GM08714 (cell line): ENCODE data around the gene PRR7.

Experiments
- H3K4me3 ChIP-seq: fragments of 200-500 bp; sonication (Bioruptor generic); 2 replicates; pipeline ENCODE4 v1.5.1; 2014; ENCODE audit warnings: mild to moderate bottlenecking, low read length, inconsistent platforms
- ZNF274 ChIP-seq: IDR thresholded peaks from 2 replicates; pipeline ENCODE4 v1.6.1; 2012; ENCODE audit warnings: mild to moderate bottlenecking, low read depth, low read length

The PRR7 gene

DNA sequence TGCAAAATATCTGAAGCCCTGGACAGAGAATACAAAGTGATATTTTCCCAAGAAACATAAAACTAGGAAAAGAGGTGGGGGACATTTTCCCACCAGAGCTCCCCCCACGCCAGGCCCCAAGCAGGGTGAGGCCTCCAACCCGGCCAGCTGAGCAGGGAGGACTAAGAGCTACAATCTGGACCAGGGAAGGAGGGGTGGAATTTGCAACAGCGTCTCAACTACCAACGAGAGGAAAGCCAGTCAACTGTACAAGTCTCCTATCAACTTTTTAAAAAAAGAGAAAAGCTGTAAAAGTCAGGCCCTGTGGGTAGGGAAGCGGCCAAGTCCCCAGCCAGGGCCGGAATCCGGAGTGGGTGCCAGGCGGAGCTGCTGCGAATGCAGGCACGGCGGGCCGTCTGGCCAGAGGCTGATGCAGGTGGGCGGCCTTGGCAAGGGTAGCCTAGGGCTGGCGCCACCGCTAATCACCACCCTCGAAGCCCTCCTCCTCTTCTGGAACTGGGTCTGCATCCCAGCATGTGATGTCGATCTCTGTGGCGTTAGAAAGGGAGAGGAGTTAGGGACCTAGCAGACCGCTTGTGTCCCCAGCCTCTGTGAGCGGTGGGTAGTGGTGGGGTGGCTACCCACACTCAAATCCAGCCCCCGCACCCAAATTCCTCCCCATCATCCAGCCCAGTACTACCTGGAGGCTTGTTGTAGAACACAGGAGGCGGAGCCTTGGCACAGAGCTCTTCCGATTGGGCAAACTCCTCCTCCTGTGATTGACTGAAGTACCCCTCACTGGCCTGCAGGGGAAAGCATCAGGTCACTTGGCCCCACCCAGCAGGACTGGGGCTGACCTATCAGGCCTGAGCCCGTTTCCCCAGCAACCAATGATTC is 10.6 kb downstream of the PRR7 start:
- H3K4me3 ChIP-seq: no peak overlapping the region
- no peak for TF ChIP-seq ZNF274

DNA sequence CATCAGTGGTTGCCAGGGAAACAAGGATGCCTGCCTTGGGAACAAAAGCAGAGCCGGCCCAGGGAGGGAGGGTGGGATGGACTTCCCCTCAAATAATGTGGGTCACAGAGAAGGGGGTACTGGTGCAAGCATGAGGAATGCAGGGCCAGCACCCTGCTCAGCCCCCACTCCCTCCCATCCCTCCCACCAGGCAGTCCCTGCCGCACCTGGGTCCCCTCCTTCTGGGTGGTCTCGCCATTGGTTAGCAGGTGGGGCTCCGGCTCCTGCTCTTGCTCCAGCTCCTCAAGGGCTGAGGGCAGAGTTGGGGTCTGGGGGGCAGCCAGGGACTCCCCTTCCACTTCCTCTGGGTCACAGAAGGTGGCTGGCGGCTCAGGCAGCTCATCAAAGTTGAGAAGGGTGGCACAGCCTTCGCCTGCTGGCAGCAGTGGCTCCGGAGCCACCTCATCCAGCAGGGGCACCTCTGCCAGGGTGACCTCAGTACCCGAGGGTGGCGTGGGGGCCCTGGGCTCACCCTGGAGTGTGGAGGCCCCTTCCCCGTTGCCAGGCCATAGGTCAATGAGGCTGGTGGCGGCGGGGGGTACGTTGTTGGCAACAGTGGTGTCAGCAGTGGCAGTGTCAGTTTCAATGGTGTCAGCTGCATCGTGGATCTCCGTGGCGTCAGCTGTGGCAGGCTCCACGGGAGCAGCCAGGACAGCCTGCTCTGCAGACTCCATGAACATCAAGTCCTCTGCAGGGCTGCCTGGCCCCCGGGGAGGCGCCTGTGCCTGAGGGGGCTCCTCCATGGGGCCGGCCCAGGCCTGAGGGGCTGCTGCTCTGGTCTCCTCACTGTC is 11.5 kb downstream of the PRR7 start:
- TF ChIP-seq ZNF274: no peak

DNA sequence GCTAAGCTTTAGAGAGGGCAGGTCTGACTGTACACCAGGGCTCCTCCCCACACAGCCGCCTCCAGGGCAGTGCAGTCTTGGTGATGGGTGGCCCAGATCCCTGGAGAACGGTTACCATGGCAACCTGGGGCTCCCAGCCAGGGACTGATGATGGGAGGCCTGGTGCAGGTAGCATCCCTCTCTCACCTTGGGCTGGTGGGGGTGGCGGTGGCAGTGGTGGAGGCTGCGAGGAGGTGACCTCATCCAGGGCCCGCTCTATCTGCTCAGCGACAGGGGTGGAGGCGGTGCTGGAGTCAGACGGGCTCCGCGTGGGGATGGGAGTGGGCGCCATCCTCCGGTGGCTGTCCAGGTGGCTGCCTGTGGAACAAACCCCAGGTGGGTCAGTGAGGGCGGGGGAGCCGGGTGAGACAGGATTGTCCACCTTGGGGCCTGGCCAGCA is 12.3 kb downstream of the PRR7 start:
- no peak for TF ChIP-seq ZNF274
- H3K4me3 ChIP-seq: no peak overlapping the region

More for the DNA sequence above, 11.5 kb downstream of the PRR7 start:
- no peak overlapping the region for H3K4me3 ChIP-seq

DNA sequence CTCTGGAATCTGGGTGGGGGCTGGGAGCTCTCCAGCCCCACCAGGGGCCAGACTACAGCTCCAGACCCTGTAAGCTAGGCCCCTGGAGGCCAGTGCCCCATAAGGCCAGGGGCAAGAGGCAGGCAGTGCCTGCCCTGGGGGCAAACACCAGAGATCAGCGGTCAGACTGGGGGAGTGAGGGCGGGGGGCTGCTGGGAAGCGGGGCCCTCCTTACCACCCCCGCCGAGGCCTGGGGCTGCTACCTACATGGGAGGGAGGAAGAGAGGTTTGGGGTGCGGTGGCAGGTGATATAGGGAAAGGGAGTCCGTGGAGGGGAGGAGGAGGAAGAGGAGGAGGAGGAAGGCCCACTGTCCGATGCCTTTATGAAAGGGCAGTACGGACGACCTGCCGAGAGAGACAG is 12.7 kb downstream of the PRR7 start:
- H3K4me3 ChIP-seq: no peak overlapping the region
- no peak for TF ChIP-seq ZNF274

DNA sequence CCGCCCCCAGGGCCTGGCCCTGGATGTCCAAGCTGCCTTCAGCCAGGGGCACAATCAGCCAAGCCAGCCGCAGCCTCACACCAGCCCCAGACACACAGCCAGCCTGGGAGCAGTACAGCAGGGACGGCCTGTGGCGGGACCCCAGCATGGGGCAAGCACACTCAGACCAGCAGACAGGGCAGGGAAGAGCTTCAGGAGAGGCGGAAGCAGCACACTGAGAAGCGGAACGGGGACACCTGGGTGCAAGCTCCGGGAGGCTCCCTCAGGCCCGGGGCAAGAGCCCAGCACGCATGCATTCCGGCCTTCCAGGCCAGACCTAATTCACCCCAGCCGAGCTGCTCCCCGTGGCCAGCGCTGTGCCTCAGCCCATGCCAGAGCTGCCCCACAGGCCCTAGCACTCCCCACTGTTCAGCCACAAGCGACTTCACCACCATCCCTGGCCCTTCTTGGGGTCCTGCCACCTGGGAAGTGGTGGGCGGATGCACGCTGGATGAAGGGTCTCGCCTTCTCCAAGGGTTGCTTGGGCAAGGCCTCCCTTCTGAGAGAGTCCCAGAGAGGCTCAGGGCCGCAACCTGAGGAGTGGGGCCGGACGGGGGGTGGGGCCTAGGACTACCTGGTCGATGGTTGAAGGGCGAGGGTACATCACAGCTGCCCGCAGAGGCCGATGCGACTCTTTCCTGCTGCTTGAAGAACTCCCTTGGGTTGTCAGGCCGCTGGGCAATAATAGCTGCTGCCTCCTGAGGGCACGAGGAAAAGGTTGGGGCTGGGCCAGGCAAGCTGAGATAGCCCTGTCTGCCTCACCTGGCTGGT is 13.4 kb downstream of the PRR7 start:
- TF ChIP-seq ZNF274: no peak
- H3K4me3 ChIP-seq: no peak overlapping the region

DNA sequence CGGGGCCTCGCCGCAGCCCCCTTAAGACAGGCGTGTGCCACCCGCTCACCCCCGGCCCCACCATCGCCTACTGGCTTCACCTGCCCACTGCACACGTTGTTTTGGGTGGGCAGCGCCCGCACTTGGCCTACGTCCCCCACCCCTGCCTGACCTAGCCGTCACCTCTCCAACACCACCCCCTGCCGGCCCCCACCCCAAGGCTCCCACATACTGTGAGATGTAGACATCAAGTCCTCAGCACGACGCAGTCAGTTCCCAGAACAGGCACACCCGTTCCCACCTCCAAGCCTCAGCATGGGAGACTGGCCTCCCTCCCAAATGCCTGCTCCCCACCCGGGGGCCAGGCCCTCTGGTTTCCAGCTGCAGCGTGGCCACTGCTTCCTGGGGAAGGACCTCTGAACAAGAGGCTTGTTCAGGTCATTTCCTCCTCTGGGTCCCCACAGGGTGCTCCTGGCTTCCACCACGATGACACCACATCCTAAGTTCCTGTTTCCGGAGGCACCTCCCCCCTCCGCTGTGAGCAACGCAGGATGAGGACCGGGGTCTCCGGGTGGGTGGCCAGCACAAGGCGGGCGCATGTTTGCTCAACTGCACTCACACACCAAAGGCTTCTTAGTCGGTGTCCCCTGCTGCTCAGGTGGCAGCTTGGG is 15.5 kb downstream of the PRR7 start:
- no peak for TF ChIP-seq ZNF274
- H3K4me3 ChIP-seq: no peak overlapping the region

DNA sequence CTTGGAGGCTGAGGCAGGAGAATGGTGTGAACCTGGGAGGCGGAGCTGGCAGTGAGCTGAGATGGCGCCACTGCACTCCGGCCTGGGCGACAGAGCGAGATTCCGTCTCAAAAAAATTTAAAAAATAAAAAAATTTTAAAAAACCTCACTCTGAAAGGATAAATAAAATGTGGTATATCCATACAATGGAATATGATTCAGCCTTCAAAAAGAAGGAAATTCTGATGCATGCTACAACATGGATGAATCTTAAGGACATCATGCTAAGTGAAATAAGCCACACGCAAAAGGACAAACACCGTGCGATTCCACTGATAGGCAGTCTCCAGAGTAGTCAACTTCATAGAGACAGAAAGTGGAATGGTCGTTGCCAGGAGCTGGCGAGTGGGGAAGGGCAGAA is 18.4 kb downstream of the PRR7 start:
- TF ChIP-seq ZNF274: no peak
- no peak overlapping the region for H3K4me3 ChIP-seq

DNA sequence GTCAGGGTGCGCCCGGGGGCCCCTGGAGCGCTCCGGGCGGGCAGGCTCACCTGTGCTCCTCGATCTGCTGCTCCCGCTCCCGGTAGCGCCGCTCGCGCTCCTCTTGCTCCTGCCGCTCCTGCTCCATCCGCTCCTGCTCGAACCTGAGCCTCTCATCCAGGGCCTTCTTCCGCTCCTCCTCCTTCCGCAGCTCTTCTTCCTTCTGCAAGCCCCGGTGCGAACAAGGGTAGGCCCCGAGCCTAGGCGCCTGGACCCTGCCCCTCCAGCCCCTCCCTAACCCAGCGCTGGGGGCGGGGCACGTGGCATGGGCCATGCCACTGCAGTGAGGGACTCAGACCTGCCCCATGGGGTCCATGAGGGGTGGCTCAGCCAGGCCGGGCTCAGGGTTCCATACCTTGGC is 20.2 kb downstream of the PRR7 start:
- H3K4me3 ChIP-seq: no peak overlapping the region
- TF ChIP-seq ZNF274: no peak

DNA sequence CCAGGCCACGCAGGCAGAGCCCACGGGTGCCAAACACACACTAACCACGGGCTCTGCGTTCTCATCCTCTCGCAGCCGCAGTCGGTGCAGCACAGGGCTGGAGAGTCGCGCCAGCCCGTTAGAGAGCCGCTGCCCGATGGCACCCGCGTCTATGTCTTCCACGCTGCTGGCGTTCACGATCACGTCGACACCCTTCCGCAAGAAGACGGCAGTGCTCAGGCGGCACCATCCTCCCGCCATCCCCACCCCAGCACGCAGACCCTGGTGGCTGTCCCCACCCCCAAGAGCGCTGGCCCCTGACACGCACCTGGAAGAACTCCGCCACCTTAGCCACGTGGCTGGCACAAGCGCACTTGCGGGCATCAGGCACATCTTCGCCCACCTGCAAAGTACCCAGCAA is 20.8 kb downstream of the PRR7 start:
- H3K4me3 ChIP-seq: no peak overlapping the region
- TF ChIP-seq ZNF274: no peak

DNA sequence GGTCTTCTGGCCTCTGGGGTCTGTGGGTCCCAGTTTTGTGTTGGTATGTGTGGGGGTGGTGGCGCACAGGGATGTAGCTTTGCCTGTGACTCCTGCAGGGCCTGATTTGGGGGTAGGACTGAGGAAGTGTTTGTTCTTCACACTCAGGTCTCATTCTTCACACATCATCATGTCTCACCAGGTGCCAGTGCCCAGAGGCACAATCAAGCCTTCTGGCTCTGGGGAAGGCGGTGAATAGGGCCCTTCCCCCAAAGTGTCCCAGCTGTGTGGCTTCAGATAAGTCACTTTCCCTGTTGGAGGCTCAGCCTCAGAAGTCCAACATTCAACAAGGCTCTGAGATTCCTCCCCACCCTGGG is 21.7 kb downstream of the PRR7 start:
- TF ChIP-seq ZNF274: no peak
- no peak overlapping the region for H3K4me3 ChIP-seq

DNA sequence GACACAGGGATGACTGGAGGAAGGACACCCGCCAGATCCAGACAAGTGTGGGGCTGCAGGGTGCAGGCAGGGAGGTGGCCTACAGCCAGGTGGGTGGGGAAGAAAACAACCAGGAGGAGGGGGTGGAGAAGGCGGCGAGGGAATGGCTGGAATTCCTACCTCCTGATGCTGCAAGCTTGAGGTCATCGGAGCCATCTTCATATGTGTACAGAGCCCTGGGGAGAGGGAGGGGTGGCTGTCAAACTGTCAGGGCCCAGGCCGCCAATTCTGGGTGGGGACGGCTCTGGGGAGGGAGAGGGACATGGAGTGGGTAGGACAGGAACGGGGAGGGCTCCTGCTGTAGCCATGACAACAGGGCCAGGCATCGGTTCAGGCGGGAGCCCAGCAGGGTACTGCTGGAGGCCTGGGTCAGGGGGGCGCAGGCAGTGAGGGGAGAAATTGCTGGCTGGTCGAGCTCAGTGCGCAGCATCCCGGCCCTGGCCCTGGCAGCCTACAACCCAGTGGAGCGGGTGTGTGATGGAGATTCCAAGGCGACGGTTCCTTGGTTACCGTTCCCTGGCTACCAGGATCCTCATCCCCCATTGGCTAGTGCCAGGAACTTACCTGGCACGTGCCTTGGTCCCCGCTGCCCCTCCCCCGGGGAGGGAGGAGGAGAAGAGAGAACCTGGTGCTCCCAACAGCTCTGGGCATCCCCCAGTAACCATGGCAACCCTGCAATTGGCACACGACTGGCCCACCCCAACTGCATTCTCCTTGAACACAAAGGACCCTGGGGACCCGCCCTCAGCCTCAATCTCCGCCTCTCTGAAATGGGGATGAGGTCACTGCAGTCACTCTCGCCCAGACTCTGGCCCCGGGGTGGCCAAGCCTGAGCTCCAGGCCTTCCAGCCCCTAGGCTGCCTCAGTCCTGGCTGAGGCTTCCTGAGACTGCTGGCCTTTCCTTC is 22.3 kb downstream of the PRR7 start:
- TF ChIP-seq ZNF274: no peak
- H3K4me3 ChIP-seq: no peak overlapping the region

DNA sequence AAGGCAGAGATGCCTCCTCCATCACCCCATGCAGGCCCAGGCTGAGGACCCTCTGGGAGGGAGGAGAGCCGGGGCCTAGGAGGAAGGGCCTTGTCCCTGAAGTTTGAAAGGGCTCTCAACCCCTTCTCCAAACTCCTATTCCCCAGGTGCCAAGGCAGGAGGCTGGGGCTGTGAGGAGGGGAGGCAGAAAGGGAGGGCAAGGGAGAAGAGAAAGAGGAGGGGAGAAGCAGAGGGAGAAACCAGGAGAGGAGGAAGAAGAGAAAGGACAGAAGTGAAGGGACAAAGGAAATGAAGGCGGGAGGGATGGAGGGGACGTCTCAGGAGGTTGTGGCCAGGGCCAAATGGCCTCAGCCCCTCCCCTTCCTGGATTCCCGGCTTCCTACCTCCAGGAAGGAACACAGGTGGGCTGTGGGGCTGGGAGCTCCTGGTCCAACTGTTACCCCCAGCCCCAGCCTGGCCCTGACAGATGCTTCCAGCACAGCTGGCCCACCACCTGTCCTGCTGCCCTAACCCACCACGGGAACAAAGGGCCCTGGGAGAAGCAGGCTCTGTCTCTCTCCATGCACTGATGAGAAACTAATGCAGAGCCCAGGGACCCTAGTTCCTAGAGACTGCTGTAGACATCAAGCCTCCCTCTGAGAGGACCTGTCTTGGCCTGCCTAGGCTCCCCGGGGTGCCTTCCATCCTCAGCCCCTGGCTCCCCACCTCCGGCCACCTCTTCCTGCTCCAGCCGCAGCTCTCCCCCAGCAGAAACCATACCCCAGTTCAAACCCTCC is 23.3 kb downstream of the PRR7 start:
- TF ChIP-seq ZNF274: no peak
- H3K4me3 ChIP-seq: no peak overlapping the region
